Peyer's patch (tissue), 4 donors: ENCODE results near the gene TPD52L2.

Source experiments
- POLR2A ChIP-seq, 2 donors: fragments of 450-650 bp; IDR thresholded peaks; one replicate each; pipeline ENCODE4 v1.5.1; 2017; ENCODE audit warnings: antibody characterized with exemption in 2 of 2, mild to moderate bottlenecking in 2 of 2, moderate library complexity in 2 of 2
- TF ChIP-seq, protein P1 (sequence below), 6 experiments: fragments of 450-650 bp in 4 of 6; fragments of 200-600 bp in 2 of 6; sonication (generic) in 1 of 6; IDR thresholded peaks; one replicate each; pipeline ENCODE4 v1.5.1; 2017 to 2019; ENCODE audit warnings: antibody characterized with exemption in 6 of 6, mild to moderate bottlenecking in 3 of 6, moderate library complexity in 1 of 6

DNA sequence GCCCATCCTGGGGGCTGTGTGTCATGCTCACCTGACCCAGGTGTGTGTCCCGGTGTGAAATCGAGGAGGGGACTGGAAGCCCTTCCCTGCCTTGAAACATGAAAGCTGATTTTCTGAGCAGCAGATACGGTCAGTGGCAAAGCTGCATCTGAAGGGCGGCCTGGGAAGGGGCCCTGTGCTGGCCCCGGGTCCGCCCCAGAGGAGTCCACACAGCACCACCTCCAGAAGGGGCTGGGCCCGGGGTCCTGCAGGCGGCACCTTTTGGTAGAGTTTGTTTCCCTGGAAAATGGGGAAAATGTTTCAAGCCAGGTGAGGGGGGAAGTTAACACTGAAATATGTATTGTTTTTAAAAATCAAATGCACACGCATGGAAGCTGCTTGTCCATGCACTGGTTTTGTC is 70.4 kb downstream of the TPD52L2 start:
- TF ChIP-seq, protein P1, sequence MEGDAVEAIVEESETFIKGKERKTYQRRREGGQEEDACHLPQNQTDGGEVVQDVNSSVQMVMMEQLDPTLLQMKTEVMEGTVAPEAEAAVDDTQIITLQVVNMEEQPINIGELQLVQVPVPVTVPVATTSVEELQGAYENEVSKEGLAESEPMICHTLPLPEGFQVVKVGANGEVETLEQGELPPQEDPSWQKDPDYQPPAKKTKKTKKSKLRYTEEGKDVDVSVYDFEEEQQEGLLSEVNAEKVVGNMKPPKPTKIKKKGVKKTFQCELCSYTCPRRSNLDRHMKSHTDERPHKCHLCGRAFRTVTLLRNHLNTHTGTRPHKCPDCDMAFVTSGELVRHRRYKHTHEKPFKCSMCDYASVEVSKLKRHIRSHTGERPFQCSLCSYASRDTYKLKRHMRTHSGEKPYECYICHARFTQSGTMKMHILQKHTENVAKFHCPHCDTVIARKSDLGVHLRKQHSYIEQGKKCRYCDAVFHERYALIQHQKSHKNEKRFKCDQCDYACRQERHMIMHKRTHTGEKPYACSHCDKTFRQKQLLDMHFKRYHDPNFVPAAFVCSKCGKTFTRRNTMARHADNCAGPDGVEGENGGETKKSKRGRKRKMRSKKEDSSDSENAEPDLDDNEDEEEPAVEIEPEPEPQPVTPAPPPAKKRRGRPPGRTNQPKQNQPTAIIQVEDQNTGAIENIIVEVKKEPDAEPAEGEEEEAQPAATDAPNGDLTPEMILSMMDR (IDR thresholded peaks at IDR 0.05), result no peak
- TF ChIP-seq POLR2A (IDR thresholded peaks at IDR 0.05), result no peak
